ENCODE data around the gene RASAL2. TPM values are rescaled to one million over a fixed set of nuclear protein-coding genes. Genes with fewer than 3 reads are reported as not detected.

The RASAL2 gene
- total and polyA plus RNA-seq, 9 of the 15 experiments (the other 6 are each of a cell fraction or from before 2014, with no cell fraction given), result 0.13 to 1.0 (median 0.62) TPM

DNA sequence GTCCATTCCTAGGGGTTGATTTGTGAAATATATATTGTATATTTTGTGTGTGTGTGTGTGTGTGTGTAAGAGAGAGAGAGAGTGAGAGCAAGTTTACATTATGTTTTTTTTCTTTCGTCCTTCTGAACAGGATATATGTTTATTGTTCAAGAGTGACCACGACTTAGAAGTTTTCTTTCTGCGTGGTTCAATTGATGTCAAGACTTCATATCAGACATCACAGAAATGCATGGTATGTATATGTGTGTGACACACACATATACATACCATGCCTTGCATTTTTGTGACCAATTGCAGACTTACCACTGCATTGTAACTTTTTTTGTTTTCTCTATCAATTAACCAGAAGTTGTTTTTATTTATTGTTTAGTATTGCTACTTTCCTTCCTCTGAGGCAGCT is 2.5 kb downstream of the RASAL2 start:
- Histone ChIP-seq H3K36me3 (ENCODE audit: control insufficient read depth, insufficient read depth, low read length) (no peaks in the 10 kb centered on the region), H3K4me1 (replicated peaks in 1 of 2; ENCODE audit: control insufficient read depth in 2 of 2, insufficient read depth in 2 of 2, low read length in 2 of 2) (peaks cover 4 to 10% of the 10 kb centered on the region in 2 experiments; a peak in 4 of 5 replicates), H3K4me2 (ENCODE audit: insufficient read depth, low read length) (no peak overlapping the region), H2AFZ (ENCODE audit: low read depth, low read length) (no peak overlapping the region), H3K9me3 (replicated peaks; ENCODE audit: control insufficient read depth, insufficient read depth, low read depth, low read length) (no peaks in the 10 kb centered on the region), H4K20me1 (replicated peaks; ENCODE audit: control insufficient read depth, insufficient read depth, low read length) (no peaks in the 10 kb centered on the region; the same call in 1 of the 2 replicates), H3K4me3 (no peak overlapping the region), H3K9ac (ENCODE audit: insufficient read depth in 1 of 2, low read depth in 2 of 2, low read length in 2 of 2) (no peak overlapping the region), H3K27me3 (ENCODE audit: control insufficient read depth in 2 of 2, insufficient read depth in 2 of 2, low read length in 2 of 2) (peaks cover 6 to 9% of the 10 kb centered on the region in 2 experiments; a peak in 2 of 5 replicates), H3K9me1 (ENCODE audit: control insufficient read depth, insufficient read depth, low read length) (no peaks in the 10 kb centered on the region), H3K27ac (ENCODE audit: extremely low read depth, low read depth, low read length) (no peak overlapping the region), H3K79me2 (ENCODE audit: control insufficient read depth, insufficient read depth, low read length) (no peaks in the 10 kb centered on the region)
- ChIA-PET POLR2A (no interaction called here), CTCF (ENCODE audit: low intra/inter-chr PET ratio) (no interaction called here)
- intact Hi-C loops (cut with micrococcal nuclease) (no loop called here), in situ Hi-C loops (cut with MboI) (no loop called here)
- BruUV-seq (replicated peaks), result no TSS peak
- WGBS (ENCODE audit: insufficient coverage, low coverage, missing lambda C conversion rate), result 0% methylated on average over 3 of the region's 3 CpGs
- DNase-seq (ENCODE audit: extremely low read depth in 1 of 4, low spot score in 3 of 4) (no peak), ATAC-seq (no peak), FAIRE-seq (no peak)
- TF ChIP-seq CCNT2 (IDR thresholded peaks at IDR 0.05; ENCODE audit: borderline replicate concordance, extremely low read depth, insufficient read length, low read depth, low read length) (no peak), RBM15 (IDR thresholded peaks at IDR 0.05; ENCODE audit: insufficient read depth, low read length) (no peak), THRAP3 (IDR thresholded peaks at IDR 0.05; ENCODE audit: borderline replicate concordance) (no peak), SRSF9 (IDR thresholded peaks at IDR 0.05; ENCODE audit: borderline replicate concordance, low read depth, low read length) (no peak), ZNF780A (CRISPR knock-in tag; IDR thresholded peaks at IDR 0.05) (no peak), ZNF589 (CRISPR knock-in tag; IDR thresholded peaks at IDR 0.05; ENCODE audit: low read depth) (no peak), BCL6 (CRISPR knock-in tag; IDR thresholded peaks at IDR 0.05) (no peak), PRPF4 (IDR thresholded peaks at IDR 0.05; ENCODE audit: insufficient read depth, low read depth, low read length, poor library complexity, severe bottlenecking) (no peak), BRD4 (IDR thresholded peaks at IDR 0.05) (no peak), ZEB2 (IDR thresholded peaks at IDR 0.05) (no peak), TRIM24 (IDR thresholded peaks at IDR 0.05) (no peak)
- TF ChIP-seq, protein P1, sequence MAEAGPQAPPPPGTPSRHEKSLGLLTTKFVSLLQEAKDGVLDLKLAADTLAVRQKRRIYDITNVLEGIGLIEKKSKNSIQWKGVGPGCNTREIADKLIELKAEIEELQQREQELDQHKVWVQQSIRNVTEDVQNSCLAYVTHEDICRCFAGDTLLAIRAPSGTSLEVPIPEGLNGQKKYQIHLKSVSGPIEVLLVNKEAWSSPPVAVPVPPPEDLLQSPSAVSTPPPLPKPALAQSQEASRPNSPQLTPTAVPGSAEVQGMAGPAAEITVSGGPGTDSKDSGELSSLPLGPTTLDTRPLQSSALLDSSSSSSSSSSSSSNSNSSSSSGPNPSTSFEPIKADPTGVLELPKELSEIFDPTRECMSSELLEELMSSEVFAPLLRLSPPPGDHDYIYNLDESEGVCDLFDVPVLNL (CRISPR knock-in tag; IDR thresholded peaks at IDR 0.05; ENCODE audit: low read depth), result no peak
- TF ChIP-seq, protein P2, sequence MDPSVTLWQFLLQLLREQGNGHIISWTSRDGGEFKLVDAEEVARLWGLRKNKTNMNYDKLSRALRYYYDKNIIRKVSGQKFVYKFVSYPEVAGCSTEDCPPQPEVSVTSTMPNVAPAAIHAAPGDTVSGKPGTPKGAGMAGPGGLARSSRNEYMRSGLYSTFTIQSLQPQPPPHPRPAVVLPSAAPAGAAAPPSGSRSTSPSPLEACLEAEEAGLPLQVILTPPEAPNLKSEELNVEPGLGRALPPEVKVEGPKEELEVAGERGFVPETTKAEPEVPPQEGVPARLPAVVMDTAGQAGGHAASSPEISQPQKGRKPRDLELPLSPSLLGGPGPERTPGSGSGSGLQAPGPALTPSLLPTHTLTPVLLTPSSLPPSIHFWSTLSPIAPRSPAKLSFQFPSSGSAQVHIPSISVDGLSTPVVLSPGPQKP (CRISPR knock-in tag; IDR thresholded peaks at IDR 0.05), result no peak
- TF ChIP-seq, protein P3, sequence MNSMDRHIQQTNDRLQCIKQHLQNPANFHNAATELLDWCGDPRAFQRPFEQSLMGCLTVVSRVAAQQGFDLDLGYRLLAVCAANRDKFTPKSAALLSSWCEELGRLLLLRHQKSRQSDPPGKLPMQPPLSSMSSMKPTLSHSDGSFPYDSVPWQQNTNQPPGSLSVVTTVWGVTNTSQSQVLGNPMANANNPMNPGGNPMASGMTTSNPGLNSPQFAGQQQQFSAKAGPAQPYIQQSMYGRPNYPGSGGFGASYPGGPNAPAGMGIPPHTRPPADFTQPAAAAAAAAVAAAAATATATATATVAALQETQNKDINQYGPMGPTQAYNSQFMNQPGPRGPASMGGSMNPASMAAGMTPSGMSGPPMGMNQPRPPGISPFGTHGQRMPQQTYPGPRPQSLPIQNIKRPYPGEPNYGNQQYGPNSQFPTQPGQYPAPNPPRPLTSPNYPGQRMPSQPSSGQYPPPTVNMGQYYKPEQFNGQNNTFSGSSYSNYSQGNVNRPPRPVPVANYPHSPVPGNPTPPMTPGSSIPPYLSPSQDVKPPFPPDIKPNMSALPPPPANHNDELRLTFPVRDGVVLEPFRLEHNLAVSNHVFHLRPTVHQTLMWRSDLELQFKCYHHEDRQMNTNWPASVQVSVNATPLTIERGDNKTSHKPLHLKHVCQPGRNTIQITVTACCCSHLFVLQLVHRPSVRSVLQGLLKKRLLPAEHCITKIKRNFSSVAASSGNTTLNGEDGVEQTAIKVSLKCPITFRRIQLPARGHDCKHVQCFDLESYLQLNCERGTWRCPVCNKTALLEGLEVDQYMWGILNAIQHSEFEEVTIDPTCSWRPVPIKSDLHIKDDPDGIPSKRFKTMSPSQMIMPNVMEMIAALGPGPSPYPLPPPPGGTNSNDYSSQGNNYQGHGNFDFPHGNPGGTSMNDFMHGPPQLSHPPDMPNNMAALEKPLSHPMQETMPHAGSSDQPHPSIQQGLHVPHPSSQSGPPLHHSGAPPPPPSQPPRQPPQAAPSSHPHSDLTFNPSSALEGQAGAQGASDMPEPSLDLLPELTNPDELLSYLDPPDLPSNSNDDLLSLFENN (IDR thresholded peaks at IDR 0.05; ENCODE audit: low read depth in 2 of 2, low read length in 2 of 2), result no peak
- TF ChIP-seq, protein P4, sequence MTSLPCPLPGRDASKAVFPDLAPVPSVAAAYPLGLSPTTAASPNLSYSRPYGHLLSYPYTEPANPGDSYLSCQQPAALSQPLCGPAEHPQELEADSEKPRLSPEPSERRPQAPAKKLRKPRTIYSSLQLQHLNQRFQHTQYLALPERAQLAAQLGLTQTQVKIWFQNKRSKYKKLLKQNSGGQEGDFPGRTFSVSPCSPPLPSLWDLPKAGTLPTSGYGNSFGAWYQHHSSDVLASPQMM (CRISPR knock-in tag; IDR thresholded peaks at IDR 0.05), result no peak

All from K562 (cell line).